Endothelial cell of umbilical vein (primary cell): ENCODE results near the gene PEX10. TPM values are rescaled to one million over a fixed set of nuclear protein-coding genes. Genes with fewer than 3 reads are reported as not detected.

Experiments used
- BruUV-seq: library from RNA; stranded (reverse); fragments of 400-500 nt; replicated peaks from 2 replicates; lab custom pipeline; 2021; lab: Mats Ljungman, UMichigan
- CTCF ChIA-PET: fragments of 300-600, 350-600 bp; sonication (Branson Sonifier 250); formaldehyde crosslinking; loops from one replicate; lab custom pipeline; 2021; ENCODE audit warnings: antibody characterized with exemption, inconsistent platforms; lab: Charles Lee
- POLR2A ChIA-PET: fragments of 300-600, 350-600 bp; sonication (Branson Sonifier 250); formaldehyde crosslinking; loops from one replicate; lab custom pipeline; 2021; ENCODE audit warnings: antibody characterized with exemption, inconsistent platforms; lab: Charles Lee
- DNase-seq: peaks from one replicate; pipeline ENCODE4 v3.0.0-alpha.2; 2011; ENCODE audit warnings: low read depth, low spot score
- FAIRE-seq: peaks from 2 replicates; lab custom pipeline; 2011; peaks lifted over from hg19 to GRCh38; lab: Jason Lieb, UNC
- H2AFZ ChIP-seq: 2 replicates; pipeline ENCODE4 v1.6.0; 2012; ENCODE audit warnings: low read depth, low read length, control low read depth, inconsistent platforms
- H3K27ac ChIP-seq: 2 replicates; pipeline ENCODE4 v1.5.1; 2011; ENCODE audit warnings: low read depth, mild to moderate bottlenecking, control low read depth, low read length, moderate library complexity; ENCODE audit not compliant: insufficient read depth
- H3K27me3 ChIP-seq, 2 experiments: 2 replicates each; pipeline versions ENCODE4 v1.6.0 to v1.6.1; 2011; ENCODE audit warnings: low read length in 2 of 2, mixed read lengths in 1 of 2; ENCODE audit not compliant: control insufficient read depth in 2 of 2, insufficient read depth in 2 of 2
- H3K36me3 ChIP-seq, 2 experiments: 2 replicates in 1 of 2; 3 replicates in 1 of 2; pipeline ENCODE4 v1.5.1; 2011; ENCODE audit warnings: low read length in 2 of 2, mild to moderate bottlenecking in 1 of 2, moderate library complexity in 1 of 2; ENCODE audit not compliant: control insufficient read depth in 2 of 2, insufficient read depth in 2 of 2; ENCODE audit errors: extremely low read depth in 1 of 2
- H3K4me1 ChIP-seq: 3 replicates; pipeline ENCODE4 v1.5.1; 2011; ENCODE audit warnings: mild to moderate bottlenecking, low read length; ENCODE audit not compliant: control insufficient read depth, insufficient read depth; ENCODE audit errors: extremely low read depth
- H3K4me2 ChIP-seq: 2 replicates; pipeline ENCODE4 v1.6.1; 2011; ENCODE audit warnings: low read length, control low read depth, mixed read lengths; ENCODE audit not compliant: insufficient read depth
- H3K4me3 ChIP-seq, 3 experiments: fragments of 200-600 bp in 1 of 3; sonication (generic), shearing (Covaris generic) in 1 of 3; replicated peaks in 1 of 3; 2 replicates each; pipeline ENCODE4 v1.5.1; 2011 to 2016; ENCODE audit warnings: control low read depth in 3 of 3, low read length in 3 of 3, mild to moderate bottlenecking in 2 of 3, inconsistent platforms in 1 of 3, low read depth in 1 of 3, moderate library complexity in 1 of 3; ENCODE audit not compliant: insufficient read depth in 1 of 3
- H3K79me2 ChIP-seq: 2 replicates; pipeline ENCODE4 v1.6.0; 2012; ENCODE audit warnings: low read length, inconsistent platforms; ENCODE audit not compliant: control insufficient read depth, insufficient read depth
- H3K9ac ChIP-seq: replicated peaks from 2 replicates; pipeline ENCODE3; 2011; ENCODE audit warnings: low read length, control low read depth; ENCODE audit not compliant: insufficient read depth; ENCODE audit errors: extremely low read depth
- H3K9me1 ChIP-seq: replicated peaks from 3 replicates; pipeline ENCODE4 v1.6.0; 2011; ENCODE audit warnings: mild to moderate bottlenecking, low read length; ENCODE audit not compliant: control insufficient read depth, insufficient read depth; ENCODE audit errors: extremely low read depth
- H3K9me3 ChIP-seq: replicated peaks from 2 replicates; pipeline ENCODE4 v1.5.1; 2012; ENCODE audit warnings: low read length, inconsistent platforms; ENCODE audit not compliant: control insufficient read depth, insufficient read depth
- H4K20me1 ChIP-seq: replicated peaks from 2 replicates; pipeline ENCODE3; 2011; ENCODE audit warnings: mild to moderate bottlenecking, low read length; ENCODE audit not compliant: control insufficient read depth, insufficient read depth; ENCODE audit errors: extremely low read depth
- EZH2 ChIP-seq: IDR thresholded peaks from 2 replicates; pipeline ENCODE4 v1.6.1; 2012; ENCODE audit warnings: borderline replicate concordance, low read depth, mild to moderate bottlenecking, moderate library complexity, low read length, inconsistent platforms; ENCODE audit not compliant: severe bottlenecking
- FOS ChIP-seq: IDR thresholded peaks from 2 replicates; pipeline ENCODE4 v1.6.1; 2011; ENCODE audit warnings: mild to moderate bottlenecking, low read length, moderate library complexity, borderline replicate concordance; ENCODE audit not compliant: insufficient read depth
- GATA2 ChIP-seq: IDR thresholded peaks from 2 replicates; pipeline ENCODE4 v1.7.0; 2011; ENCODE audit warnings: low read depth, mild to moderate bottlenecking, moderate library complexity, mixed read lengths, low read length; ENCODE audit not compliant: insufficient read length, insufficient read depth
- JUN ChIP-seq: IDR thresholded peaks from 2 replicates; pipeline ENCODE4 v1.6.1; 2011; ENCODE audit warnings: borderline replicate concordance, low read depth; ENCODE audit not compliant: insufficient read length, insufficient read depth
- MYC ChIP-seq: IDR thresholded peaks from one replicate; pipeline ENCODE4 v1.6.1; 2011; ENCODE audit warnings: mild to moderate bottlenecking, low read depth, low read length
- POLR2A ChIP-seq: IDR thresholded peaks from 2 replicates; pipeline ENCODE4 v1.6.1; 2012; ENCODE audit warnings: low read depth, mild to moderate bottlenecking, control low read depth, low read length
- POLR2AphosphoS5 ChIP-seq: IDR thresholded peaks from 2 replicates; pipeline ENCODE4 v1.6.1; 2012; ENCODE audit warnings: low read depth, mild to moderate bottlenecking, control low read depth, low read length, moderate library complexity; ENCODE audit not compliant: insufficient read depth
- dilution Hi-C: fragments of 300-500 bp; cut with MboI; formaldehyde crosslinking; loops from one replicate; pipeline ENCODE4 v1.15.0; 2019; ENCODE audit warnings: low sequenced_read_pairs; ENCODE audit not compliant: extremely low pct_ligation_motif_present
- intact Hi-C: fragments of 100-400 bp; cut with micrococcal nuclease; formaldehyde crosslinking; loops from one replicate; pipeline ENCODE4 v1.10.0; 2022
- polyA plus RNA-seq, 4 experiments: library from polyadenylated mRNA; depleted of rRNA in 3 of 4; stranded (reverse) in 3 of 4; unstranded in 1 of 4; fragments of >200 nt; gene quantifications; 2 replicates each; pipeline versions ENCODE4 v1.2.1 to v1.2.3, GENCODE V29; 2011 to 2012; ENCODE audit warnings: missing spikeins in 1 of 4
- total RNA-seq: library from RNA; stranded (reverse); gene quantifications from 2 replicates; pipeline ENCODE4 v1.2.3, GENCODE V29; 2021
- TF ChIP-seq, protein P1 (sequence below): IDR thresholded peaks from 2 replicates; pipeline ENCODE4 v1.6.1; 2011; ENCODE audit not compliant: insufficient read depth, insufficient read length
- TF ChIP-seq, protein P2 (sequence below), 2 donors: IDR thresholded peaks; 1 replicate in 1 of 2; 2 replicates in 1 of 2; pipeline ENCODE4 v1.5.1; 2011; ENCODE audit warnings: low read length in 2 of 2, mild to moderate bottlenecking in 2 of 2, moderate library complexity in 2 of 2, control low read depth in 1 of 2, inconsistent platforms in 1 of 2, low read depth in 1 of 2; ENCODE audit not compliant: insufficient read depth in 1 of 2; ENCODE audit errors: extremely low read depth in 1 of 2

Gene PEX10
- total and polyA plus RNA-seq, 2 donors (not counting 3 experiments of a cell fraction or from before 2014, with no cell fraction given): 25.1 to 26.7 TPM

GRCh38 chr1:2378956-2379732 is 33.2 kb downstream of the PEX10 start:
- Histone ChIP-seq H3K27ac (no peak overlapping the region), H3K9ac (no peak overlapping the region), H2AFZ (no peak overlapping the region), H3K27me3 (no peaks in the 10 kb centered on the region), H4K20me1 (no peaks in the 10 kb centered on the region), H3K79me2 (no peaks in the 10 kb centered on the region), H3K4me1 (no peaks in the 10 kb centered on the region), H3K36me3 (no peaks in the 10 kb centered on the region), H3K4me2 (no peak overlapping the region), H3K9me3 (no peaks in the 10 kb centered on the region), H3K4me3 (no peak overlapping the region), H3K9me1 (no peaks in the 10 kb centered on the region)
- no TSS peak for BruUV-seq
- ChIA-PET POLR2A (no interaction called here), CTCF (interaction anchor here (2.9 to 8.9 kb wide), 2 partner anchors 67 to 180 kb away, joined by 7 to 631 read pairs; partner anchors contain the start of gene FAAP20)
- DNase-seq (no peak), FAIRE-seq (no peak)
- TF ChIP-seq POLR2A: no peak
- TF ChIP-seq, protein P1, sequence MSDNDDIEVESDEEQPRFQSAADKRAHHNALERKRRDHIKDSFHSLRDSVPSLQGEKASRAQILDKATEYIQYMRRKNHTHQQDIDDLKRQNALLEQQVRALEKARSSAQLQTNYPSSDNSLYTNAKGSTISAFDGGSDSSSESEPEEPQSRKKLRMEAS: no peak
- TF ChIP-seq EZH2: no peak
- intact Hi-C loops (no loop called here), dilution Hi-C loops (loop anchor here (10.0 kb wide), 1 partner anchor 184 kb away; the partner anchor contains the start of gene FAAP20)

GRCh38 chr1:2378441-2378851 is 33.9 kb downstream of the PEX10 start:
- CTCF ChIA-PET: interaction anchor here (2.9 to 8.9 kb wide), 2 partner anchors 67 to 179 kb away, joined by 7 to 631 read pairs; partner anchors contain the start of gene FAAP20
- POLR2A ChIA-PET: no interaction called here
- no peak overlapping the region for H3K9ac ChIP-seq
- no peaks in the 10 kb centered on the region for H3K9me1 ChIP-seq
- no peaks in the 10 kb centered on the region for H3K27me3 ChIP-seq
- intact Hi-C loops (no loop called here), dilution Hi-C loops (loop anchor here (10.0 kb wide), 1 partner anchor 184 kb away; the partner anchor contains the start of gene FAAP20)
- FAIRE-seq (no peak), DNase-seq (no peak)
- H3K4me3 ChIP-seq: no peak overlapping the region
- H3K27ac ChIP-seq: no peak overlapping the region
- no peaks in the 10 kb centered on the region for H3K36me3 ChIP-seq
- no peaks in the 10 kb centered on the region for H3K79me2 ChIP-seq
- BruUV-seq: no TSS peak
- H3K4me2 ChIP-seq: no peak overlapping the region
- H2AFZ ChIP-seq: no peak overlapping the region
- no peaks in the 10 kb centered on the region for H3K4me1 ChIP-seq
- TF ChIP-seq POLR2AphosphoS5 (no peak), JUN (no peak), FOS (no peak), EZH2 (no peak), MYC (no peak), POLR2A (no peak), GATA2 (no peak)
- TF ChIP-seq, protein P1: no peak
- TF ChIP-seq, protein P2, sequence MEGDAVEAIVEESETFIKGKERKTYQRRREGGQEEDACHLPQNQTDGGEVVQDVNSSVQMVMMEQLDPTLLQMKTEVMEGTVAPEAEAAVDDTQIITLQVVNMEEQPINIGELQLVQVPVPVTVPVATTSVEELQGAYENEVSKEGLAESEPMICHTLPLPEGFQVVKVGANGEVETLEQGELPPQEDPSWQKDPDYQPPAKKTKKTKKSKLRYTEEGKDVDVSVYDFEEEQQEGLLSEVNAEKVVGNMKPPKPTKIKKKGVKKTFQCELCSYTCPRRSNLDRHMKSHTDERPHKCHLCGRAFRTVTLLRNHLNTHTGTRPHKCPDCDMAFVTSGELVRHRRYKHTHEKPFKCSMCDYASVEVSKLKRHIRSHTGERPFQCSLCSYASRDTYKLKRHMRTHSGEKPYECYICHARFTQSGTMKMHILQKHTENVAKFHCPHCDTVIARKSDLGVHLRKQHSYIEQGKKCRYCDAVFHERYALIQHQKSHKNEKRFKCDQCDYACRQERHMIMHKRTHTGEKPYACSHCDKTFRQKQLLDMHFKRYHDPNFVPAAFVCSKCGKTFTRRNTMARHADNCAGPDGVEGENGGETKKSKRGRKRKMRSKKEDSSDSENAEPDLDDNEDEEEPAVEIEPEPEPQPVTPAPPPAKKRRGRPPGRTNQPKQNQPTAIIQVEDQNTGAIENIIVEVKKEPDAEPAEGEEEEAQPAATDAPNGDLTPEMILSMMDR (IDR thresholded peaks at IDR 0.05; ENCODE audit: extremely low read depth in 1 of 2, insufficient read depth in 1 of 2, low read depth in 1 of 2, low read length in 2 of 2): no peak
- H3K9me3 ChIP-seq: no peaks in the 10 kb centered on the region
- no peaks in the 10 kb centered on the region for H4K20me1 ChIP-seq
